CD4-positive, alpha-beta T cell treated with Interleukin-17A for 4 hours (primary cell): Measurements from ENCODE around the gene MACROD2.

Source experiments
- DNase-seq: peaks from one replicate; pipeline ENCODE4 v3.0.0-alpha.2; 2020; ENCODE audit warnings: mixed read lengths

MACROD2 gene

GRCh38 chr20:14062786-14063185 lies 67.5 kb downstream of the MACROD2 start:
- DNase-seq, result no peak

- no peak for DNase-seq
Observed at GRCh38 chr20:14064333-14064732, 69.0 kb downstream of the MACROD2 start.

GRCh38 chr20:14064921-14065320 lies 69.6 kb downstream of the MACROD2 start:
- DNase-seq, result no peak

- no peak for DNase-seq
Observed at GRCh38 chr20:14065774-14066173, 70.5 kb downstream of the MACROD2 start.

GRCh38 chr20:14067603-14068002 lies 72.3 kb downstream of the MACROD2 start:
- no peak for DNase-seq

- no peak for DNase-seq
Observed at GRCh38 chr20:14069796-14070195, 74.5 kb downstream of the MACROD2 start.

- DNase-seq, result no peak
Observed at GRCh38 chr20:14093652-14094051, 98.3 kb downstream of the MACROD2 start.

- DNase-seq, result no peak
Observed at GRCh38 chr20:14098261-14098660, 102.9 kb downstream of the MACROD2 start.

GRCh38 chr20:14113416-14113815 lies 118.1 kb downstream of the MACROD2 start:
- DNase-seq, result no peak

- no peak for DNase-seq
Observed at GRCh38 chr20:14114065-14114704, 118.9 kb downstream of the MACROD2 start.

GRCh38 chr20:14116037-14116436 lies 120.7 kb downstream of the MACROD2 start:
- DNase-seq, result no peak

- DNase-seq, result no peak
Observed at GRCh38 chr20:14117768-14118167, 122.5 kb downstream of the MACROD2 start.

GRCh38 chr20:14126856-14127255 lies 131.5 kb downstream of the MACROD2 start:
- no peak for DNase-seq

- no peak for DNase-seq
Observed at GRCh38 chr20:14127514-14128223, 132.4 kb downstream of the MACROD2 start.

GRCh38 chr20:14134004-14134403 lies 138.7 kb downstream of the MACROD2 start:
- no peak for DNase-seq

- no peak for DNase-seq
Observed at GRCh38 chr20:14142171-14142570, 146.9 kb downstream of the MACROD2 start.

- DNase-seq, result no peak
Observed at GRCh38 chr20:14142964-14143627, 147.8 kb downstream of the MACROD2 start.

GRCh38 chr20:14148042-14148441 lies 152.7 kb downstream of the MACROD2 start:
- no peak for DNase-seq

GRCh38 chr20:14155361-14155760 lies 160.0 kb downstream of the MACROD2 start:
- DNase-seq, result no peak

GRCh38 chr20:14178528-14178927 lies 183.2 kb downstream of the MACROD2 start:
- DNase-seq, result no peak

GRCh38 chr20:14178952-14179351 lies 183.6 kb downstream of the MACROD2 start:
- DNase-seq, result no peak

GRCh38 chr20:14189794-14190402 lies 194.6 kb downstream of the MACROD2 start:
- no peak for DNase-seq

- DNase-seq, result no peak
Observed at GRCh38 chr20:14191559-14191958, 196.2 kb downstream of the MACROD2 start.

GRCh38 chr20:14193443-14193842 lies 198.1 kb downstream of the MACROD2 start:
- no peak for DNase-seq
